Effector memory CD4-positive, alpha-beta T cell (primary cell): ENCODE measurements around the gene CALM1.

Experiments used
- DNase-seq, 3 donors: peaks; one replicate each; pipeline ENCODE4 v3.0.0-alpha.2; 2020
- H3K27ac ChIP-seq: 2 replicates; pipeline ENCODE4 v1.7.0; 2013; ENCODE audit warnings: mild to moderate bottlenecking, low read length, moderate library complexity; ENCODE audit not compliant: insufficient read depth, poor library complexity, severe bottlenecking
- H3K27me3 ChIP-seq: replicated peaks from 2 replicates; pipeline ENCODE4 v1.7.0; 2013; ENCODE audit warnings: mild to moderate bottlenecking, low read length; ENCODE audit not compliant: insufficient read depth, control insufficient read depth, poor library complexity, severe bottlenecking
- H3K36me3 ChIP-seq: 2 replicates; pipeline ENCODE4 v1.7.0; 2013; ENCODE audit warnings: mild to moderate bottlenecking, low read length, moderate library complexity; ENCODE audit not compliant: control insufficient read depth, insufficient read depth
- H3K4me1 ChIP-seq: 2 replicates; pipeline ENCODE4 v1.7.0; 2013; ENCODE audit warnings: low read length, mild to moderate bottlenecking; ENCODE audit not compliant: control insufficient read depth, insufficient read depth, poor library complexity, severe bottlenecking
- H3K4me3 ChIP-seq: 2 replicates; pipeline ENCODE4 v1.7.0; 2013; ENCODE audit warnings: low read length, low read depth, mild to moderate bottlenecking; ENCODE audit not compliant: insufficient read depth, poor library complexity, severe bottlenecking
- H3K9me3 ChIP-seq: 2 replicates; pipeline ENCODE4 v1.7.0; 2013; ENCODE audit warnings: mild to moderate bottlenecking, low read length, moderate library complexity; ENCODE audit not compliant: control insufficient read depth

The CALM1 gene

DNA sequence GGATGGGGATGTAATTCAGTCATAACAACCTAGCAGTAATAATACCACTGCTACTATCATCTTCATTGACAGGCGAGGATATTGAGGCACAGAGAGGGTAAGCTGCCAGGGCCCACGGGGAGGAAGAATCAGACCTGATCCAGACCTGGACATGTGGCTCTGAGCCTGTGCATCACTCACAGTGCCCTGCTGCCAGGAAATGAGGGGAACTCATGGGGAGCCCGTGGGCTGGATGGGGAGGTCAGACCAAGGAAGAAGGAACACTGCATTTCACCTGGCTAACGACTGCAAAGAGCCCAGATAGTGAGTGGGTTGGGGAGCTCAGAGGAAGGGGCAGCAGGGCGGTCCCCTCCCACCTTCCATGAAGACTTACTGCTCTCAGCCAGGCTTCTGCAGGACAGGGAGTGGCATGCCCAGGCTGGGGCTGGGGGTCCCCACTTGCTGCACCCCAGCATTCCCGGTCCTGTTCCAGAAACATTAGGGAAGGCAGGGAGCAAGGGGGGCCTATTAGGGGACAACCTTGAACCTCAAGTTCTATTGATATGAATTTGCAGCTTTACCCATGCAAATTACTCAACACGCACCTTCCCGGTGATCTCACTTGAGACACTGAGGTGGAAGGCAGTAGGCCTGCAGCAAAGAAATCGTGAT, 37.7 kb downstream of the CALM1 start:
- no peak overlapping the region for H3K4me3 ChIP-seq
- H3K36me3 ChIP-seq = no peaks in the 10 kb centered on the region
- no peaks in the 10 kb centered on the region for H3K9me3 ChIP-seq
- DNase-seq = no peak
- no peaks in the 10 kb centered on the region for H3K4me1 ChIP-seq
- H3K27me3 ChIP-seq = no peaks in the 10 kb centered on the region
- no peak overlapping the region for H3K27ac ChIP-seq

DNA sequence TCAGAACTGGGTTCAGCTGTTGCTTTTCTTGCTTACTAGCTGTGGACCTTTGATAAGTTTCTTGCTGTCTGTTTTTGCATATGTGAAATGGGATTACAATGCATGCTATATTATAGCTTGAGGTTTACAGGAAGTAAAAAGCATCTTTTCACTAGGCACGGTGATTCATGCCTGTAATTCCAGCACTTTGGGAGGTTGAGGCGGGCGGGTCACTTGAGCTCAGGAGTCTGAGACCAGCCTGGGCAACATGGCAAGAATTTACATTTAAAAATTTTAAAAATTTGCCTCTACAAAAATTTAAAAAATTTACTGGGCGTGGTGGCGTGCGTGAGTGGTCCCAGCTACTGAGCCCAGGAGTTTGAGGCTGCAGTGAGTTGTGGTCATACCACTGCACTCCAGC, 42.0 kb downstream of the CALM1 start:
- H3K4me1 ChIP-seq = no peaks in the 10 kb centered on the region
- H3K9me3 ChIP-seq = no peaks in the 10 kb centered on the region
- no peak overlapping the region for H3K4me3 ChIP-seq

DNA sequence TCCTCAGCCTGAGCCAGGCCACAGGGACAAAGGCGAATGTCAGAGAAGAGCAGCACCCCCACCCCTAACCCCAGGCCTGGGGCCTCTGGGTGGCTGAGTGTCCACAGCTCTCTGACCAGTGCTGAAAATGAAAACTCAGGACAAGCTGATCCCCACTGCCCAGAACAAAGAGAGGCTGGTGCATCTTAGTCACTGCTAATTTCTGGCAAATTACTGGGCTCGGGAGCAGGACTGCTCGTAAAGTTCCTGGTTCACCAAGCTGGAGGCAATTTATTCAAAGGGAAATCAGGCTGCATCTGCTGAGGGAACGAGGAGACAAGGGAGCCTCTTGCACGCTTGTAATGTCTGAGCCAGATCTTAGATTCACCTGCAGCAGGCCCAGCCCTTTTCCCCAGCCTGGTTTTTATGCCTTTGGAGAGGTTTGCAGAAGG, 43.2 kb downstream of the CALM1 start:
- Histone ChIP-seq H3K27me3 (no peaks in the 10 kb centered on the region), H3K36me3 (no peaks in the 10 kb centered on the region), H3K9me3 (no peaks in the 10 kb centered on the region), H3K27ac (no peak overlapping the region), H3K4me1 (no peaks in the 10 kb centered on the region), H3K4me3 (no peak overlapping the region)
- DNase-seq = no peak

More for the DNA sequence above, 42.0 kb downstream of the CALM1 start:
- H3K27me3 ChIP-seq = no peaks in the 10 kb centered on the region
- DNase-seq = no peak
- H3K36me3 ChIP-seq = no peaks in the 10 kb centered on the region
- H3K27ac ChIP-seq = no peak overlapping the region

DNA sequence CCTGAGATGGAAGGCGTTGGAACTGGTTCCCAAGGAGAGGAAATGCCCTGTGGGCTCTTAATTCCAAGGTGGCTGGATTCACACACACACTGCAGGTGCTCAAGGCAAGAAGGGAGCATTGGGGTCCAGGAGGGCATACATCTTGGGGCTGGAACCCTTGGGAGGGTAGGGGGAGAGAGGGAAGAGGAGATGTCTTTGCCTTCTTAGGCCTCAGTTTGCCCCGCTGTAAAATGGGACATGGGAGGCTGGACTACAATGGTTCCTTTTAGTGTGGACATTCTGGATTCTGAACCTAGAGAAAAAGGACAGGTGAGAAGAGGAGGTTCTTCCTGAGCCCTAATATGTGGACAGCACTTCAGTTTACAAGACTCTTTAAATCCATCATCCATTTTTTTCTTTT, 43.8 kb downstream of the CALM1 start:
- Histone ChIP-seq H3K27ac (no peak overlapping the region), H3K4me1 (no peaks in the 10 kb centered on the region), H3K27me3 (no peaks in the 10 kb centered on the region), H3K4me3 (no peak overlapping the region), H3K9me3 (no peaks in the 10 kb centered on the region), H3K36me3 (no peaks in the 10 kb centered on the region)
- DNase-seq = no peak

DNA sequence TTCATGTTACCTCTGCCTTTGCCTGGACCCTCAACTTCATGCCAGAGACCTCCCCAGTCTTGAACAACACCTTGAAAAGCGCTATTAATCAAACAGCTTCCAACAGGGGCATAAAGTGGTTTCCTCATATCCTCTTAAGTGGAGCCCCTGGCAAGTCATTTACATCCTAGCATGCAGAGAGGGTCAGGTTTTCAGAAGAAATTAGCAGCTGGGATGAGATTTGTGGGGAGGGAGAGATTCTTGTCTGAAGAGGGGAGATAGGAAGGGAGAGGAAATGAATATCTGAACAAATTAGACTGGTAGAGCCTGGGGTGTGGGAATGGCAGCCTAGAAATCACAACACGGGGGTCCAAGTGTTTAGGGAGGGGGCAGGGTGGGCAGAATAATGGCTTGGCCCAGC, 45.6 kb downstream of the CALM1 start:
- no peaks in the 10 kb centered on the region for H3K36me3 ChIP-seq
- H3K27me3 ChIP-seq = no peaks in the 10 kb centered on the region
- H3K4me3 ChIP-seq = no peak overlapping the region
- H3K9me3 ChIP-seq = no peaks in the 10 kb centered on the region
- no peak for DNase-seq
- no peaks in the 10 kb centered on the region for H3K4me1 ChIP-seq
- no peak overlapping the region for H3K27ac ChIP-seq

DNA sequence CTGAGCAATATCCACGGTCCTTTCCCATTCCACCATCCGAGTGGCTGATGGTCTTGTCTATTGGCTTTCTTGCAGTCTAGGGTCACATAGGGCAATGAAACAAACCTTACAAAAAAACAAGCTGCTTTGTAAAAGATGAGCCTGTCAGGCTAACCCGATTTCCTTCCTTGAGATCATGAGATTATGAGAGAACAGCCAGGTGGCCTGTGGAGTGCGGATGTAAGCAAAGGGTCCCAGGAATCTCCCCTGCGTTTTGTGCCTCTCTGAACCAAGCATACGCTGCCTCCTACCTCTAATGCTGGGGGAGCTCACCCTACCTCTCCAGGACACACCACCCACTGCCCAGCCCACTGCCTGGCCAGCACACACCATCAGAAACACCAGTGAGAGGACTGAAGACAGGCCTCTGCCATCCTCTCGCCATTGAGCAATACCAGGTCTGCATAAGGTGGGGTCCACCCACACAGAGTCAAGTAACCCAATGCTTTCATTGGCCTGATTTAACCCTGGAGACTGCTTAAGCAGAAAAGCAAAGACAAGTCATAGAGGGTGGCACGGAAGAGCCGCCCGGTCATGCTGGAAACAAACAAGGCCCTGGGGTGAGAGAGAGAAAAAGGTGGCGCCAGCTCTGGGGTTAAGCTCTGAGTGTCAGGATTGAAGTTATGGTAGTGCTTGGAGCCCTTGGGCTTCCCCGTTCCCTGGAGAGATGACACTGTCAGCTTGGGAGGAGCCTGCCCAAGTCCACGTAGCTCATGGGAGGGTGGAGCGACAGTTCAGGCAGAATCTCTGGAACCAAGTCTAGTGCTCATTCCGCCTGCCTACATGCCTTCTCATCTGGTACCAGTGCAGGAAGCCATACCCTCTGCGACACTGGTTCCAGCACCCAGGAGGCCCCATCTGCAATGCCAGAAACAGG, 46.6 kb downstream of the CALM1 start:
- Histone ChIP-seq H3K27ac (no peak overlapping the region), H3K36me3 (no peaks in the 10 kb centered on the region), H3K9me3 (no peaks in the 10 kb centered on the region), H3K4me3 (no peak overlapping the region), H3K4me1 (no peaks in the 10 kb centered on the region), H3K27me3 (no peaks in the 10 kb centered on the region)
- no peak for DNase-seq

DNA sequence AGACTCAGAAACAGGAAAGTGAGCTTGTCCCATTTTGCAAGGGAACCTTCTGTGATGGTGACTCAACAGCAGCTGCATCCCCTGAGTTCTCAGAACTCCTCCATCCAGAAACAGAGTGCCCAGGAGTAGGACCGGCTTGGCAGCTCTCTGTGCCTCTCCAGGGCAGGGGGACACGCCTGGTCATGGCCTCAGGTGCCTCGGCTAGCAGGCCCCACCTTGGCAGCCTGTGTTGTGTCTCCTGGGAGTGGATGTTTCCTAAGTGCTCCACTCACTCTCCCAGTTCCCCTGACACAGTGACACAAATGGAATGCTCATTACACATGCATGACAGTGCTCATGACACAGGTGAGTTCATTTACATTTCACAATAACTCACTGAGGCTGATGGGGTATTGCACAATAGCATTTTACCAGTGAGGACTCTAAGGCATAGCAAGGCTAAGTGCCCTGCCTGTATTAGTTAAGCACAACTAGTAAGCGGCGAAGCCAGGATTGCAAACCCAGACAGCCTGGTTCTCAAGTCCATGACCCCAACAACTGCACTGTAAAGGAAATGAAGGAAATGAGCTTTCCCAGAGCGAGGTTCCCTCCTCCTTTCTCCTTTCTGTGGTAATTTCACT, 47.4 kb downstream of the CALM1 start:
- Histone ChIP-seq H3K27me3 (no peaks in the 10 kb centered on the region), H3K9me3 (no peaks in the 10 kb centered on the region), H3K4me3 (no peak overlapping the region), H3K27ac (no peak overlapping the region), H3K36me3 (no peaks in the 10 kb centered on the region), H3K4me1 (no peaks in the 10 kb centered on the region)
- DNase-seq = no peak

DNA sequence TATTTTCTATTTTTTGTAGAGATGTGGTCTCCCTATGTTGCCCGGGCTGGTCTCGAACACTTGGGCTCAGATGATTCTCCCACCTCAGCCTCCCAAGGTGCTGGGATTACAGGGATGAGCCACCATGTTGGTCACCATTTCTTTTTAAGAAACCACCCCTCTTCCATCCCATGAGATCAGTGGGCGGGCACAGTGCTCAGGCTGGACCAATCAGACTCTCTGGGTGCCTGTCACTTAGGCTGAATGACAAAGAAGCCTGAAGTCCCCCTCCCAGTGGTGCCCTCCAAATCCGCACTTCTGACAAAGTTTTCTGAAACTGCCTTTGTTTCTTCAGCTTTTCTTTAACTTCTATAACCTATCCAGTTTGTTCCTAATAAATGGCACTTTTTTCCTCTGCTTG, 48.2 kb downstream of the CALM1 start:
- no peaks in the 10 kb centered on the region for H3K36me3 ChIP-seq
- H3K4me3 ChIP-seq = no peak overlapping the region
- no peak for DNase-seq
- H3K9me3 ChIP-seq = no peaks in the 10 kb centered on the region
- H3K27me3 ChIP-seq = no peaks in the 10 kb centered on the region
- H3K4me1 ChIP-seq = no peaks in the 10 kb centered on the region
- H3K27ac ChIP-seq = no peak overlapping the region

DNA sequence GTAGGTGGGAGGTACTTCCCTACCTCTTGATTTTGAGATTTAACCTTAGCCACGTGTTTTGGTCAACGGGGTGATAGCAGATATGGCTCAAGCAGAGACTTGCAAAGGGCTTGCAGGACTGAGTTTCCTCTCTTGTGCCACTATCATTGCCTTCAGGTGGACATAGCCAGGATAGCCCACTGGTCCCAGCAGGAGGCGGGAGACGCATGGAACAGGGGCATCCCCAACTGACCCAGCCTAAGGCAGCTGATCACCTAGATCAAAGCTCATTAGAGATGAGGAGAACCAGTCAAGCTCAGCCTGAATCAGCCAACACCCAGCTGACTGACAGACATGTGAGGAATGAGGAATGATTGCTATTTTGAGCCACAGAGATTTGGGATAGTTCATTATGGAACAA, 49.6 kb downstream of the CALM1 start:
- H3K4me3 ChIP-seq = no peak overlapping the region
- no peak for DNase-seq
- no peaks in the 10 kb centered on the region for H3K27me3 ChIP-seq

More for the DNA sequence above, 49.6 kb downstream of the CALM1 start:
- H3K27ac ChIP-seq = no peak overlapping the region
- H3K9me3 ChIP-seq = no peaks in the 10 kb centered on the region
- H3K4me1 ChIP-seq = no peaks in the 10 kb centered on the region
- no peaks in the 10 kb centered on the region for H3K36me3 ChIP-seq
